ENCODE measurements around the gene FABP2.
"Not testable (repeated sequence)": the region's sequence is repeated elsewhere in the genome, so short reads cannot be mapped to it uniquely, and the experiment has no call there.

DNA sequence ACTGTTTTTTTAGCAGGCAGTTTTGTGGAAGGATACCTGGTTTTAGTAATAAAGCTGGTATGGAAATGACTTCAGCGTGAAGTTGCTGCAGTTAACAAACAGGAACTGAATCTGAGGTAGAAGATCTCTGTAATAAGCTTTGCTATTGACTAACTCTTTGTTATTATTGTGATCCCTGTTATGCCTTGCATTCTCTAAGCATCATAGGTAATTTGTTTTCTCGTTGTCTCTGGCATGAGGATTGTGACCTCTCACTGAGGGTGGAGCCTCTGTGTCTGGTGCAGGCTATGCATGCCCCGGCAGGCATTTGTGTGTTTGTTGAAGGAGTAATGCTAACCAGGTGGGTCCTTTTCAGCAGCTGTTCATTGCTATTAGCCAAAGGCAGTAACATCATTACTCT is 31.4 kb upstream of the FABP2 start:
- not testable (repeated sequence) for TF ChIP-seq POLR2A (IDR thresholded peaks at IDR 0.05)
- TF ChIP-seq, protein P1, sequence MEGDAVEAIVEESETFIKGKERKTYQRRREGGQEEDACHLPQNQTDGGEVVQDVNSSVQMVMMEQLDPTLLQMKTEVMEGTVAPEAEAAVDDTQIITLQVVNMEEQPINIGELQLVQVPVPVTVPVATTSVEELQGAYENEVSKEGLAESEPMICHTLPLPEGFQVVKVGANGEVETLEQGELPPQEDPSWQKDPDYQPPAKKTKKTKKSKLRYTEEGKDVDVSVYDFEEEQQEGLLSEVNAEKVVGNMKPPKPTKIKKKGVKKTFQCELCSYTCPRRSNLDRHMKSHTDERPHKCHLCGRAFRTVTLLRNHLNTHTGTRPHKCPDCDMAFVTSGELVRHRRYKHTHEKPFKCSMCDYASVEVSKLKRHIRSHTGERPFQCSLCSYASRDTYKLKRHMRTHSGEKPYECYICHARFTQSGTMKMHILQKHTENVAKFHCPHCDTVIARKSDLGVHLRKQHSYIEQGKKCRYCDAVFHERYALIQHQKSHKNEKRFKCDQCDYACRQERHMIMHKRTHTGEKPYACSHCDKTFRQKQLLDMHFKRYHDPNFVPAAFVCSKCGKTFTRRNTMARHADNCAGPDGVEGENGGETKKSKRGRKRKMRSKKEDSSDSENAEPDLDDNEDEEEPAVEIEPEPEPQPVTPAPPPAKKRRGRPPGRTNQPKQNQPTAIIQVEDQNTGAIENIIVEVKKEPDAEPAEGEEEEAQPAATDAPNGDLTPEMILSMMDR (IDR thresholded peaks at IDR 0.05): not testable (repeated sequence)

All from testis (tissue), 2 donors.